ENCODE data around the gene DRAP1. TPM values are rescaled to one million over a fixed set of nuclear protein-coding genes. Genes with fewer than 3 reads are reported as not detected.

Gene DRAP1
- total and polyA plus RNA-seq, 4 donors: 40.8 to 140 (median 96.1) TPM

- ATAC-seq (ENCODE audit: insufficient read depth, low FRiP score) (no peak), DNase-seq (no peak)
- no peak overlapping the region for H3K9ac ChIP-seq (ENCODE audit: insufficient read depth in 1 of 2, low read length in 2 of 2)
- peaks cover 0 to 8% (median 0%) of the 10 kb centered on the region in 5 donors for H3K4me1 ChIP-seq (ENCODE audit: control insufficient read depth in 5 of 5, insufficient read depth in 5 of 5, low read length in 5 of 5)
- no peaks in the 10 kb centered on the region for H3K27me3 ChIP-seq (ENCODE audit: control insufficient read depth in 3 of 3, insufficient read depth in 3 of 3, low read length in 2 of 3)
- WGBS, 2 donors: 52 to 62% methylated on average over 7 of the region's 7 CpGs
- no peak for TF ChIP-seq CTCF (IDR thresholded peaks at IDR 0.05; ENCODE audit: control extremely low read depth, extremely low read depth)
- no peaks in the 10 kb centered on the region for H3K9me3 ChIP-seq (ENCODE audit: control insufficient read depth in 4 of 4, insufficient read depth in 3 of 4, low read length in 3 of 4)
- H3K36me3 ChIP-seq (ENCODE audit: control insufficient read depth in 4 of 4, insufficient read depth in 4 of 4, low read length in 4 of 4): peaks cover 7 to 27% (median 18%) of the 10 kb centered on the region in 4 donors
- no peak overlapping the region for H3K4me3 ChIP-seq
- peak overlapping the region in 1 of 2 donors; percentile 16 for H3K27ac ChIP-seq (ENCODE audit: low read depth in 1 of 2, low read length in 1 of 2)
These were observed 38.3 kb upstream of the DRAP1 start for GRCh38 chr11:65880844-65881421.

GRCh38 chr11:65882120-65883057 lies 36.8 kb upstream of the DRAP1 start:
- Histone ChIP-seq H3K27me3 (ENCODE audit: control insufficient read depth in 3 of 3, insufficient read depth in 3 of 3, low read length in 2 of 3) (no peaks in the 10 kb centered on the region), H3K9me3 (ENCODE audit: control insufficient read depth in 4 of 4, insufficient read depth in 3 of 4, low read length in 3 of 4) (no peaks in the 10 kb centered on the region), H3K4me1 (ENCODE audit: control insufficient read depth in 5 of 5, insufficient read depth in 5 of 5, low read length in 5 of 5) (peaks cover 0 to 9% (median 3%) of the 10 kb centered on the region in 5 donors), H3K9ac (ENCODE audit: insufficient read depth in 1 of 2, low read length in 2 of 2) (no peak overlapping the region), H3K4me3 (no peak overlapping the region), H3K27ac (ENCODE audit: low read depth in 1 of 2, low read length in 1 of 2) (no peak overlapping the region), H3K36me3 (ENCODE audit: control insufficient read depth in 4 of 4, insufficient read depth in 4 of 4, low read length in 4 of 4) (peaks cover 7 to 30% (median 24%) of the 10 kb centered on the region in 4 donors)
- WGBS, 2 donors: 93 to 97% methylated on average over 29 to 30 of the region's 30 CpGs
- TF ChIP-seq CTCF (IDR thresholded peaks at IDR 0.05; ENCODE audit: control extremely low read depth, extremely low read depth): no peak
- DNase-seq (no peak), ATAC-seq (ENCODE audit: insufficient read depth, low FRiP score) (no peak)

GRCh38 chr11:65883058-65883761 lies 36.0 kb upstream of the DRAP1 start:
- WGBS, 2 donors: 93 to 95% methylated on average over 13 of the region's 13 CpGs
- Histone ChIP-seq H3K4me1 (ENCODE audit: control insufficient read depth in 5 of 5, insufficient read depth in 5 of 5, low read length in 5 of 5) (peaks cover 0 to 16% (median 8%) of the 10 kb centered on the region in 5 donors), H3K4me3 (no peak overlapping the region), H3K9ac (ENCODE audit: insufficient read depth in 1 of 2, low read length in 2 of 2) (no peak overlapping the region), H3K27me3 (ENCODE audit: control insufficient read depth in 3 of 3, insufficient read depth in 3 of 3, low read length in 2 of 3) (no peaks in the 10 kb centered on the region), H3K36me3 (ENCODE audit: control insufficient read depth in 4 of 4, insufficient read depth in 4 of 4, low read length in 4 of 4) (peaks cover 7 to 30% (median 24%) of the 10 kb centered on the region in 4 donors), H3K27ac (ENCODE audit: low read depth in 1 of 2, low read length in 1 of 2) (no peak overlapping the region), H3K9me3 (ENCODE audit: control insufficient read depth in 4 of 4, insufficient read depth in 3 of 4, low read length in 3 of 4) (no peaks in the 10 kb centered on the region)
- DNase-seq (no peak), ATAC-seq (ENCODE audit: insufficient read depth, low FRiP score) (no peak)
- no peak for TF ChIP-seq CTCF (IDR thresholded peaks at IDR 0.05; ENCODE audit: control extremely low read depth, extremely low read depth)
